Kidney epithelial cell (primary cell): ENCODE data around the gene ANO7. TPM values are rescaled to one million over a fixed set of nuclear protein-coding genes. Genes with fewer than 3 reads are reported as not detected.

ENCODE experiments used
- DNase-seq: peaks from one replicate; pipeline ENCODE4 v3.0.0-alpha.2; 2010; ENCODE audit warnings: low read depth
- H3K27me3 ChIP-seq: 2 replicates; pipeline ENCODE4 v1.6.0; 2011; ENCODE audit warnings: low read length; ENCODE audit not compliant: control insufficient read depth, insufficient read depth
- H3K36me3 ChIP-seq: 2 replicates; pipeline ENCODE4 v1.5.1; 2011; ENCODE audit warnings: low read length; ENCODE audit not compliant: control insufficient read depth, insufficient read depth
- H3K4me3 ChIP-seq: 2 replicates; pipeline ENCODE4 v1.5.1; 2011; ENCODE audit warnings: low read depth, mild to moderate bottlenecking, control low read depth, low read length
- CTCF ChIP-seq: IDR thresholded peaks from 2 replicates; pipeline ENCODE4 v1.5.1; 2011; ENCODE audit warnings: mild to moderate bottlenecking, moderate library complexity, low read length, control low read depth, inconsistent platforms; ENCODE audit not compliant: insufficient read depth, poor library complexity, severe bottlenecking
- total RNA-seq: library from RNA; depleted of rRNA; stranded (reverse); fragments of >200 nt; gene quantifications from 2 replicates; pipeline ENCODE4 v1.2.3, GENCODE V29; 2015

The ANO7 gene
- total RNA-seq, 1 donor from 2014 or later, result 1.9 TPM

- H3K27me3 ChIP-seq, result peaks cover 2% of the 10 kb centered on the region
- no peaks in the 10 kb centered on the region for H3K36me3 ChIP-seq
- no peak for DNase-seq
- H3K4me3 ChIP-seq, result peak overlapping the region; percentile 59
- TF ChIP-seq CTCF, result no peak
Observed at GRCh38 chr2:241219030-241219382, 30.5 kb downstream of the ANO7 start.

GRCh38 chr2:241219856-241220356 is 31.4 kb downstream of the ANO7 start:
- no peak for TF ChIP-seq CTCF
- DNase-seq, result no peak
- H3K4me3 ChIP-seq, result no peak overlapping the region

GRCh38 chr2:241223211-241224017 is 34.9 kb downstream of the ANO7 start:
- no peak overlapping the region for H3K4me3 ChIP-seq
- TF ChIP-seq CTCF, result no peak
- DNase-seq, result no peak
- H3K27me3 ChIP-seq, result no peaks in the 10 kb centered on the region
- H3K36me3 ChIP-seq, result no peaks in the 10 kb centered on the region

More at GRCh38 chr2:241219856-241220356, 31.4 kb downstream of the ANO7 start:
- Histone ChIP-seq H3K36me3 (no peaks in the 10 kb centered on the region), H3K27me3 (peaks cover 2% of the 10 kb centered on the region)

- Histone ChIP-seq H3K4me3 (no peak overlapping the region), H3K36me3 (peaks cover 2% of the 10 kb centered on the region), H3K27me3 (no peaks in the 10 kb centered on the region)
- TF ChIP-seq CTCF, result no peak
- no peak for DNase-seq
Observed at GRCh38 chr2:241224018-241224850, 35.8 kb downstream of the ANO7 start.

GRCh38 chr2:241224851-241225438 is 36.5 kb downstream of the ANO7 start:
- no peak for DNase-seq

More at GRCh38 chr2:241224851-241225438, 36.5 kb downstream of the ANO7 start:
- Histone ChIP-seq H3K4me3 (no peak overlapping the region), H3K27me3 (no peaks in the 10 kb centered on the region), H3K36me3 (peaks cover 2% of the 10 kb centered on the region)
- no peak for TF ChIP-seq CTCF
